Caco-2 (cell line): Measurements from ENCODE around the gene TRNT1. TPM values are rescaled to one million over a fixed set of nuclear protein-coding genes. Genes with fewer than 3 reads are reported as not detected.

ENCODE experiments used
- BruUV-seq: library from RNA; stranded (reverse); fragments of 400-500 nt; replicated peaks from 2 replicates; lab custom pipeline; 2021; lab: Mats Ljungman, UMichigan
- CTCF ChIA-PET: fragments of 300-600 bp; sonication (Branson Sonifier 250); formaldehyde crosslinking; loops from one replicate; lab custom pipeline; 2022; ENCODE audit warnings: antibody characterized with exemption; lab: Charles Lee
- POLR2A ChIA-PET: fragments of 300-600 bp; sonication (Branson Sonifier 250); formaldehyde crosslinking; loops from one replicate; lab custom pipeline; 2022; ENCODE audit warnings: antibody characterized with exemption; lab: Charles Lee
- DNase-seq, 2 experiments: peaks; one replicate each; pipeline versions ENCODE4 v3.0.0 to v3.0.0-alpha.2; 2020 to 2022
- H3K27me3 ChIP-seq: replicated peaks from 2 replicates; pipeline ENCODE4 v1.6.0; 2011; ENCODE audit warnings: low read length; ENCODE audit not compliant: control insufficient read depth, insufficient read depth
- H3K36me3 ChIP-seq: 2 replicates; pipeline ENCODE4 v1.5.1; 2011; ENCODE audit warnings: low read length; ENCODE audit not compliant: control insufficient read depth, insufficient read depth
- H3K4me1 ChIP-seq: fragments of 250-450 bp; sonication (Bioruptor Pico); 2 replicates; pipeline ENCODE4 v1.5.1; 2020; ENCODE audit warnings: mild to moderate bottlenecking
- H3K4me3 ChIP-seq: 2 replicates; pipeline ENCODE4 v1.5.1; 2011; ENCODE audit warnings: low read depth, mild to moderate bottlenecking, control low read depth, low read length
- H3K9me3 ChIP-seq: fragments of 250-450 bp; sonication (Bioruptor Pico); 2 replicates; pipeline ENCODE4 v1.5.1; 2020; ENCODE audit warnings: mild to moderate bottlenecking, moderate library complexity
- H3K27ac Mint-ChIP-seq: one replicate; pipeline ENCODE4 v1.8.0; 2022; ENCODE audit warnings: mixed read lengths; ENCODE audit not compliant: unreplicated experiment
- H3K27me3 Mint-ChIP-seq: one replicate; pipeline ENCODE4 v1.8.0; 2022; ENCODE audit warnings: mixed read lengths; ENCODE audit not compliant: insufficient read depth, unreplicated experiment
- H3K36me3 Mint-ChIP-seq: one replicate; pipeline ENCODE4 v1.8.0; 2022; ENCODE audit warnings: mild to moderate bottlenecking, mixed read lengths; ENCODE audit not compliant: insufficient read depth, unreplicated experiment
- H3K4me1 Mint-ChIP-seq: one replicate; pipeline ENCODE4 v1.8.0; 2022; ENCODE audit warnings: low read depth, mixed read lengths; ENCODE audit not compliant: unreplicated experiment
- H3K4me3 Mint-ChIP-seq: one replicate; pipeline ENCODE4 v1.8.0; 2022; ENCODE audit warnings: mild to moderate bottlenecking, moderate library complexity, mixed read lengths; ENCODE audit not compliant: unreplicated experiment
- H3K9me3 Mint-ChIP-seq: one replicate; pipeline ENCODE4 v1.8.0; 2022; ENCODE audit warnings: mixed read lengths; ENCODE audit not compliant: unreplicated experiment
- intact Hi-C: fragments of 100-400 bp; cut with micrococcal nuclease; formaldehyde crosslinking; loops from one replicate; pipeline ENCODE4 v1.10.0; 2022; ENCODE audit not compliant: unreplicated experiment
- total RNA-seq: library from RNA; stranded (reverse); gene quantifications from 2 replicates; pipeline ENCODE4 v1.2.3, GENCODE V29; 2022
- TF ChIP-seq, protein P1 (sequence below), 2 experiments: fragments of 200-600 bp in 1 of 2; IDR thresholded peaks; 1 replicate in 1 of 2; 2 replicates in 1 of 2; pipeline versions ENCODE4 v1.5.1 to v1.8.0; 2011 to 2022; ENCODE audit warnings: antibody characterized with exemption in 1 of 2, control low read depth in 1 of 2, inconsistent platforms in 1 of 2, low read depth in 1 of 2, low read length in 1 of 2, mild to moderate bottlenecking in 1 of 2, moderate library complexity in 1 of 2; ENCODE audit not compliant: insufficient read depth in 1 of 2, severe bottlenecking in 1 of 2, unreplicated experiment in 1 of 2

The TRNT1 gene
- total RNA-seq, 1 experiment from 2014 or later = 43.6 TPM

DNA sequence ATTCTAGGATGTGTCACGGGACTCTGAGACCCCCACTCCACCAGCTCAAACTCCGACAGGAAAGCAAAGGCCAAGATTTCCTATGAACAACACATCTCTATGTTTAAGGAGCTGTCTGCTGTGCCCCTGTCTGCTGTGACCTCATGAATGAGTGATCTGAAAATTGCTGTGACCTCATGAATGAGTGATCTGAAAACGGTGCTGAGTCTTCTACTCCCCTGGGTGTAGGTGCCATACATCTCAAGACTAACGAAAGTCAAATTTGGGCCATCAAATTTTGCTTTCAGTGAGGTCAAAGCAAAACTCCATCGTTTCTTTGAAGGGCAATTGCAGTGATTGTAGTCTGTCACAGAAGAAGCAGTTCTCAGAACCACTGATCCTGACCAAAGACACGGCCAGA lies 41.0 kb upstream of the TRNT1 start:
- DNase-seq = no peak
- POLR2A ChIA-PET = no interaction called here
- BruUV-seq = no TSS peak
- intact Hi-C loops = no loop called here
- Mint-ChIP-seq H3K9me3 (no peaks in the 10 kb centered on the region), H3K27me3 (no peaks in the 10 kb centered on the region), H3K4me3 (no peak overlapping the region), H3K27ac (no peak overlapping the region), H3K4me1 (peaks cover 7% of the 10 kb centered on the region), H3K36me3 (no peaks in the 10 kb centered on the region)
- H3K4me1 ChIP-seq = peaks cover 17% of the 10 kb centered on the region; the same call in 1 of the 2 replicates
- TF ChIP-seq, protein P1, sequence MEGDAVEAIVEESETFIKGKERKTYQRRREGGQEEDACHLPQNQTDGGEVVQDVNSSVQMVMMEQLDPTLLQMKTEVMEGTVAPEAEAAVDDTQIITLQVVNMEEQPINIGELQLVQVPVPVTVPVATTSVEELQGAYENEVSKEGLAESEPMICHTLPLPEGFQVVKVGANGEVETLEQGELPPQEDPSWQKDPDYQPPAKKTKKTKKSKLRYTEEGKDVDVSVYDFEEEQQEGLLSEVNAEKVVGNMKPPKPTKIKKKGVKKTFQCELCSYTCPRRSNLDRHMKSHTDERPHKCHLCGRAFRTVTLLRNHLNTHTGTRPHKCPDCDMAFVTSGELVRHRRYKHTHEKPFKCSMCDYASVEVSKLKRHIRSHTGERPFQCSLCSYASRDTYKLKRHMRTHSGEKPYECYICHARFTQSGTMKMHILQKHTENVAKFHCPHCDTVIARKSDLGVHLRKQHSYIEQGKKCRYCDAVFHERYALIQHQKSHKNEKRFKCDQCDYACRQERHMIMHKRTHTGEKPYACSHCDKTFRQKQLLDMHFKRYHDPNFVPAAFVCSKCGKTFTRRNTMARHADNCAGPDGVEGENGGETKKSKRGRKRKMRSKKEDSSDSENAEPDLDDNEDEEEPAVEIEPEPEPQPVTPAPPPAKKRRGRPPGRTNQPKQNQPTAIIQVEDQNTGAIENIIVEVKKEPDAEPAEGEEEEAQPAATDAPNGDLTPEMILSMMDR (IDR thresholded peaks at IDR 0.05; ENCODE audit: insufficient read depth in 1 of 2, low read depth in 1 of 2, low read length in 1 of 2, severe bottlenecking in 1 of 2, unreplicated experiment in 1 of 2) = no peak
- H3K9me3 ChIP-seq = no peaks in the 10 kb centered on the region
- H3K4me3 ChIP-seq = no peak overlapping the region
- no peaks in the 10 kb centered on the region for H3K27me3 ChIP-seq
- CTCF ChIA-PET = no interaction called here
- no peaks in the 10 kb centered on the region for H3K36me3 ChIP-seq

DNA sequence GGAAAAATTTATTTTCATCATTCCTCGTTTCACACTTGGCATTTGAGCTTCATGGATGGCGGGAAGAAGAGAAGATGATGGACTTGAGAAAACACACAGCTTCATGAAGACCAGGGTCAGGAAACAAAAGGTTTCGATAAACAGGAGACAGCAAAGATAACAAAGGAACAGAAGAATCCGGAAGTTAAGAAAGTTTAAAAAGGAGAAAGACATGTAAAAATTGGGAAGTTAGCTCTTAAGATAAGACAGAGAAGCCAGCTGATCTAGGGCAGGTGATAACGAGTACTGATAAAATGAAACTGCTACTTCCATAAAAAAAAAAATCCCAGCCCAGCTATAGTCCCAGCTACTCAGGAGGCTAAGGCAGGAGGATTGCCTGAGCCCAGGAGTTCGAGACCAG lies 40.5 kb upstream of the TRNT1 start:
- Mint-ChIP-seq H3K27me3 (no peaks in the 10 kb centered on the region), H3K4me1 (peaks cover 7% of the 10 kb centered on the region), H3K36me3 (no peaks in the 10 kb centered on the region), H3K4me3 (no peak overlapping the region), H3K27ac (no peak overlapping the region), H3K9me3 (no peaks in the 10 kb centered on the region)
- BruUV-seq = no TSS peak
- Histone ChIP-seq H3K4me3 (no peak overlapping the region), H3K36me3 (no peaks in the 10 kb centered on the region), H3K4me1 (peaks cover 17% of the 10 kb centered on the region; the same call in 1 of the 2 replicates), H3K9me3 (no peaks in the 10 kb centered on the region), H3K27me3 (no peaks in the 10 kb centered on the region)
- TF ChIP-seq, protein P1 (IDR thresholded peaks at IDR 0.05; ENCODE audit: insufficient read depth in 1 of 2, low read depth in 1 of 2, low read length in 1 of 2, severe bottlenecking in 1 of 2, unreplicated experiment in 1 of 2) = no peak
- CTCF ChIA-PET = no interaction called here
- POLR2A ChIA-PET = no interaction called here
- DNase-seq = no peak
- intact Hi-C loops = no loop called here

DNA sequence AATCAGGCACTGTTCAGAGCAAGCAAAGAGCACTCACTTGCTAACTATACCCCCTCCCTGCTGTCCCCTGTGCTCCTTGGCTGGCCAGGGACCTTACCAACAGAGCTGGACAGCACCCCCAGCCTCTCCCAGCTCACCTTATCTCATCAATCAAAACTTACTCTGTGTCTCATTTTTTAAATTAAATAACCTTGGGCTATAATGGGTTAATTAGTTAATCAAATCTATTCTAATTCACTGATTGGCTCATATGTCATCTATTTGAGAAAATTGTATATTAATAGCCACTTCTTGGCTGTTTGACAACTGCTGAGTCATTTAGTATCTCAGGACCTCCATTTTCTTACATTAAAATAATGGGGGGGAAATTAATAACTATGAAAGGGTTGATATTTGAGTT lies 39.5 kb upstream of the TRNT1 start:
- DNase-seq = no peak
- H3K4me3 ChIP-seq = no peak overlapping the region
- TF ChIP-seq, protein P1 (IDR thresholded peaks at IDR 0.05; ENCODE audit: insufficient read depth in 1 of 2, low read depth in 1 of 2, low read length in 1 of 2, severe bottlenecking in 1 of 2, unreplicated experiment in 1 of 2) = no peak
- H3K9me3 Mint-ChIP-seq = no peaks in the 10 kb centered on the region
- CTCF ChIA-PET = no interaction called here
- POLR2A ChIA-PET = interaction anchor here (0.6 kb wide), 1 partner anchor 20 kb away, joined by 4 read pairs; no protein-coding TSS in a partner anchor
- H3K4me1 ChIP-seq = peaks cover 17% of the 10 kb centered on the region; the same call in 1 of the 2 replicates
- H3K36me3 ChIP-seq = no peaks in the 10 kb centered on the region
- no peaks in the 10 kb centered on the region for H3K27me3 Mint-ChIP-seq
- intact Hi-C loops = no loop called here
- no peaks in the 10 kb centered on the region for H3K9me3 ChIP-seq
- no peak overlapping the region for H3K27ac Mint-ChIP-seq
- no TSS peak for BruUV-seq
- H3K27me3 ChIP-seq = no peaks in the 10 kb centered on the region
- H3K36me3 Mint-ChIP-seq = no peaks in the 10 kb centered on the region
- no peak overlapping the region for H3K4me3 Mint-ChIP-seq
- peaks cover 7% of the 10 kb centered on the region for H3K4me1 Mint-ChIP-seq
